Neural crest cell (in vitro differentiated cells): ENCODE results near the gene NPR2. TPM values are rescaled to one million over a fixed set of nuclear protein-coding genes. Genes with fewer than 3 reads are reported as not detected.
A peak's percentile ranks its signal among the peaks of the same experiment; 100 is the strongest.

Experiments
- DNase-seq: peaks from one replicate; pipeline ENCODE4 v3.0.0; 2021; ENCODE audit warnings: low read depth, mixed read lengths, low spot score
- H3K27ac Mint-ChIP-seq: one replicate; pipeline ENCODE4 v1.8.0; 2021; ENCODE audit warnings: mild to moderate bottlenecking, mixed read lengths; ENCODE audit not compliant: unreplicated experiment
- H3K27me3 Mint-ChIP-seq: 2 replicates; pipeline ENCODE4 v1.8.0; 2021; ENCODE audit warnings: low read depth, mild to moderate bottlenecking, mixed read lengths
- H3K36me3 Mint-ChIP-seq: 2 replicates; pipeline ENCODE4 v1.8.0; 2021; ENCODE audit warnings: low read depth, mild to moderate bottlenecking, mixed read lengths
- H3K4me1 Mint-ChIP-seq: 2 replicates; pipeline ENCODE4 v1.8.0; 2021; ENCODE audit warnings: mixed read lengths
- H3K4me3 Mint-ChIP-seq: one replicate; pipeline ENCODE4 v1.8.0; 2021; ENCODE audit warnings: mild to moderate bottlenecking, mixed read lengths
- H3K9me3 Mint-ChIP-seq: 2 replicates; pipeline ENCODE4 v1.8.0; 2021; ENCODE audit warnings: mixed read lengths
- total RNA-seq: library from RNA; stranded (reverse); gene quantifications from 2 replicates; pipeline ENCODE4 v1.2.1, GENCODE V29; 2021
- TF ChIP-seq, protein P1 (sequence below): fragments of 200-600 bp; sonication (generic); conservative IDR thresholded peaks from 2 replicates; pipeline ENCODE4 v1.5.0; 2021; ENCODE audit warnings: antibody characterized with exemption, mild to moderate bottlenecking

The NPR2 gene
- total RNA-seq, 1 donor from 2014 or later = 26.9 TPM

DNA sequence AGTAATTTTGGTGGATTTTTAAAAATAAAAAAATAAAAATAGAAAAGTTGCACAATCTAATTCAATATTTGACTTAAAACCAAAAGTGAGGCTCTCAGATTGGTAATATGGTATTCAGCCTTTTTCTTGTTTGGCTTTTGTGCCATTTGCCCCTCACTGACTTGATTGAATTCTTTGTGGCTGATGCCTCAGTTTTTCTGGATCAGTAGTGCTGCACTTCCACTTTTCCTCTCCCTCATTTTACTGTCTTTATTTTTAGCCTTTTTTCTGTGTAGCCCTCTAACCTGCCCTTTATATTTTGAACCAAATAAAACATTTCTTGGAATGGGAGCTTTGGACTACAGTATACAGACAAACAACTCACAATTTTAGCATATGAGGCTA, 33.5 kb upstream of the NPR2 start:
- H3K27ac Mint-ChIP-seq = no peak overlapping the region
- TF ChIP-seq, protein P1, sequence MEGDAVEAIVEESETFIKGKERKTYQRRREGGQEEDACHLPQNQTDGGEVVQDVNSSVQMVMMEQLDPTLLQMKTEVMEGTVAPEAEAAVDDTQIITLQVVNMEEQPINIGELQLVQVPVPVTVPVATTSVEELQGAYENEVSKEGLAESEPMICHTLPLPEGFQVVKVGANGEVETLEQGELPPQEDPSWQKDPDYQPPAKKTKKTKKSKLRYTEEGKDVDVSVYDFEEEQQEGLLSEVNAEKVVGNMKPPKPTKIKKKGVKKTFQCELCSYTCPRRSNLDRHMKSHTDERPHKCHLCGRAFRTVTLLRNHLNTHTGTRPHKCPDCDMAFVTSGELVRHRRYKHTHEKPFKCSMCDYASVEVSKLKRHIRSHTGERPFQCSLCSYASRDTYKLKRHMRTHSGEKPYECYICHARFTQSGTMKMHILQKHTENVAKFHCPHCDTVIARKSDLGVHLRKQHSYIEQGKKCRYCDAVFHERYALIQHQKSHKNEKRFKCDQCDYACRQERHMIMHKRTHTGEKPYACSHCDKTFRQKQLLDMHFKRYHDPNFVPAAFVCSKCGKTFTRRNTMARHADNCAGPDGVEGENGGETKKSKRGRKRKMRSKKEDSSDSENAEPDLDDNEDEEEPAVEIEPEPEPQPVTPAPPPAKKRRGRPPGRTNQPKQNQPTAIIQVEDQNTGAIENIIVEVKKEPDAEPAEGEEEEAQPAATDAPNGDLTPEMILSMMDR = no peak
- peaks cover 7% of the 10 kb centered on the region for H3K36me3 Mint-ChIP-seq
- peak overlapping the region; percentile 95 for H3K4me3 Mint-ChIP-seq
- DNase-seq = no peak
- no peaks in the 10 kb centered on the region for H3K9me3 Mint-ChIP-seq
- no peaks in the 10 kb centered on the region for H3K27me3 Mint-ChIP-seq
- peaks cover 36% of the 10 kb centered on the region for H3K4me1 Mint-ChIP-seq

GRCh38 chr9:35758475-35759050, 32.8 kb upstream of the NPR2 start:
- Mint-ChIP-seq H3K4me1 (peaks cover 36% of the 10 kb centered on the region), H3K27ac (no peak overlapping the region), H3K36me3 (peaks cover 3% of the 10 kb centered on the region), H3K27me3 (no peaks in the 10 kb centered on the region), H3K4me3 (peak overlapping the region; percentile 41), H3K9me3 (no peaks in the 10 kb centered on the region)
- no peak for DNase-seq
- TF ChIP-seq, protein P1 = no peak

- DNase-seq = no peak
- TF ChIP-seq, protein P1 = no peak
- H3K9me3 Mint-ChIP-seq = no peaks in the 10 kb centered on the region
- no peak overlapping the region for H3K27ac Mint-ChIP-seq
- peaks cover 36% of the 10 kb centered on the region for H3K4me1 Mint-ChIP-seq
- no peaks in the 10 kb centered on the region for H3K27me3 Mint-ChIP-seq
- peaks cover 3% of the 10 kb centered on the region for H3K36me3 Mint-ChIP-seq
- H3K4me3 Mint-ChIP-seq = peak overlapping the region; percentile 45
These were observed 31.6 kb upstream of the NPR2 start for GRCh38 chr9:35759795-35760194.

- no peaks in the 10 kb centered on the region for H3K27me3 Mint-ChIP-seq
- no peaks in the 10 kb centered on the region for H3K9me3 Mint-ChIP-seq
- H3K27ac Mint-ChIP-seq = no peak overlapping the region
- peak overlapping the region; percentile 9 for H3K4me3 Mint-ChIP-seq
- TF ChIP-seq, protein P1 = no peak
- H3K4me1 Mint-ChIP-seq = peaks cover 36% of the 10 kb centered on the region
- DNase-seq = no peak
- H3K36me3 Mint-ChIP-seq = peaks cover 3% of the 10 kb centered on the region
These were observed 30.7 kb upstream of the NPR2 start for GRCh38 chr9:35760651-35761050.

DNA sequence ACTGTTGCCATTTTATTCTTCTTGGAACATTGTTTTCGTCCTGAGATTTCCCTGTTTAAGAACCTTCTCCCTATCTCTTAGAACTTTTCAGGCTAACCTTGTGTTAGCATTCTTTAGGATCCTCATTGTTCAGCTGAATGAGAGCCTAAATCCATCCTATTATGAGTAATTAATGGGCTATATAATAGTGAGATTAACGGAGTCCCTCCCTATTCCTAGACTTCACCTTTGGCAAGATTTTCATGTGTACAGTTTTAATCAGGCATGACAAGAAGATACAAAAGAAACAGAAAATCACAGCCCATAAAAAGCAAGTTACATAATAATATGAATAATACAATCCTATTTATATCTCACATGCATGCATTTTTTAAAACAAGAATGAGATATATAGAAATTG, 28.2 kb upstream of the NPR2 start:
- no peak overlapping the region for H3K4me3 Mint-ChIP-seq
- peaks cover 22% of the 10 kb centered on the region for H3K4me1 Mint-ChIP-seq
- H3K36me3 Mint-ChIP-seq = no peaks in the 10 kb centered on the region
- no peaks in the 10 kb centered on the region for H3K27me3 Mint-ChIP-seq
- H3K27ac Mint-ChIP-seq = no peak overlapping the region
- DNase-seq = no peak
- H3K9me3 Mint-ChIP-seq = no peaks in the 10 kb centered on the region
- TF ChIP-seq, protein P1 = no peak

- DNase-seq = no peak
- H3K27me3 Mint-ChIP-seq = no peaks in the 10 kb centered on the region
- TF ChIP-seq, protein P1 = no peak
- H3K4me3 Mint-ChIP-seq = no peak overlapping the region
- no peak overlapping the region for H3K27ac Mint-ChIP-seq
- peaks cover 16% of the 10 kb centered on the region for H3K4me1 Mint-ChIP-seq
- H3K36me3 Mint-ChIP-seq = no peaks in the 10 kb centered on the region
- no peaks in the 10 kb centered on the region for H3K9me3 Mint-ChIP-seq
These were observed 27.6 kb upstream of the NPR2 start for GRCh38 chr9:35763803-35764202.
